Breast epithelium (tissue), 3 donors: ENCODE data around the gene LMTK2.

ENCODE experiments used
- CTCF ChIP-seq, 3 donors: fragments of 450-650 bp; IDR thresholded peaks; one replicate each; pipeline ENCODE4 v1.5.1; 2016 to 2017; ENCODE audit warnings: antibody characterized with exemption in 3 of 3, mild to moderate bottlenecking in 3 of 3, moderate library complexity in 3 of 3
- POLR2AphosphoS5 ChIP-seq, 3 donors: sonication (generic); formaldehyde crosslinking; IDR thresholded peaks; one replicate each; pipeline ENCODE4 v1.6.1; 2017; ENCODE audit warnings: antibody characterized with exemption in 3 of 3

GRCh38 chr7:98163704-98164494, 57.2 kb downstream of the LMTK2 start:
- no peak for TF ChIP-seq CTCF (IDR thresholded peaks at IDR 0.05)
- TF ChIP-seq POLR2AphosphoS5 (IDR thresholded peaks at IDR 0.05) = no peak
